HL-60 (cell line): ENCODE results near the gene TMCC3.

Experiments used
- GABPA ChIP-seq: IDR thresholded peaks from 2 replicates; pipeline ENCODE4 v1.6.1; 2012; ENCODE audit warnings: low read depth
- POLR2AphosphoS5 ChIP-seq: IDR thresholded peaks from 2 replicates; pipeline ENCODE4 v1.6.1; 2012; ENCODE audit warnings: low read depth
- TF ChIP-seq, protein P1 (sequence below): IDR thresholded peaks from one replicate; pipeline ENCODE4 v1.5.1; 2011; ENCODE audit warnings: low read length, control low read depth, inconsistent platforms; ENCODE audit not compliant: insufficient read depth

DNA sequence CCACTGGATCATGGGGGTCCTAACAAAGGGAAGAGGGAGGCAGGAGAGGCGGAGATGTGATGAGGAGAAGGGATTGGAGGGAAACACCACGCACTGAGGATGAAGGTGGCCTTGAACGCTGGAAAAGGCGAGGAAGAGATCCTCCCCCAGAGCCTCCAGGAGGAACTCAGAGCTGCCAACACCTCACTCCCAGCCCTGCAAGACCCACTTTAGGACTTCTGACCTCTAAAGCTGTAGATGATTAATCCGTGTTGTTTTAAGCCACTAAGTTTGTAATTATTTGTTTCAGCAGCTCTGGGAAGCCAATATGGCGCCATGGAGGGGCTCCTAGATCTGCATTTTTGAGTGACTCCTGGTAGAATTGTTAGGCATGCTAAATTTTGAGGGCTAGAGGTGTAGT, 116.1 kb downstream of the TMCC3 start:
- TF ChIP-seq, protein P1, sequence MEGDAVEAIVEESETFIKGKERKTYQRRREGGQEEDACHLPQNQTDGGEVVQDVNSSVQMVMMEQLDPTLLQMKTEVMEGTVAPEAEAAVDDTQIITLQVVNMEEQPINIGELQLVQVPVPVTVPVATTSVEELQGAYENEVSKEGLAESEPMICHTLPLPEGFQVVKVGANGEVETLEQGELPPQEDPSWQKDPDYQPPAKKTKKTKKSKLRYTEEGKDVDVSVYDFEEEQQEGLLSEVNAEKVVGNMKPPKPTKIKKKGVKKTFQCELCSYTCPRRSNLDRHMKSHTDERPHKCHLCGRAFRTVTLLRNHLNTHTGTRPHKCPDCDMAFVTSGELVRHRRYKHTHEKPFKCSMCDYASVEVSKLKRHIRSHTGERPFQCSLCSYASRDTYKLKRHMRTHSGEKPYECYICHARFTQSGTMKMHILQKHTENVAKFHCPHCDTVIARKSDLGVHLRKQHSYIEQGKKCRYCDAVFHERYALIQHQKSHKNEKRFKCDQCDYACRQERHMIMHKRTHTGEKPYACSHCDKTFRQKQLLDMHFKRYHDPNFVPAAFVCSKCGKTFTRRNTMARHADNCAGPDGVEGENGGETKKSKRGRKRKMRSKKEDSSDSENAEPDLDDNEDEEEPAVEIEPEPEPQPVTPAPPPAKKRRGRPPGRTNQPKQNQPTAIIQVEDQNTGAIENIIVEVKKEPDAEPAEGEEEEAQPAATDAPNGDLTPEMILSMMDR = no peak
- TF ChIP-seq POLR2AphosphoS5 (no peak), GABPA (no peak)
